ENCODE measurements around the gene TSGA10IP. TPM values are rescaled to one million over a fixed set of nuclear protein-coding genes. Genes with fewer than 3 reads are reported as not detected.

Gene TSGA10IP
- total and polyA plus RNA-seq, 4 donors, result 0.07 to 0.34 (median 0.27) TPM

GRCh38 chr11:65934014-65934413, 11.3 kb upstream of the TSGA10IP start:
- 59 to 79% methylated on average over 4 of the region's 4 CpGs for WGBS, 2 donors
- no peaks in the 10 kb centered on the region for H3K36me3 ChIP-seq (ENCODE audit: control insufficient read depth in 4 of 4, insufficient read depth in 4 of 4, low read length in 4 of 4)
- no peak overlapping the region for H3K27ac ChIP-seq (ENCODE audit: low read depth in 1 of 2, low read length in 1 of 2)
- no peak for TF ChIP-seq CTCF (IDR thresholded peaks at IDR 0.05; ENCODE audit: control extremely low read depth, extremely low read depth)
- H3K9ac ChIP-seq (ENCODE audit: insufficient read depth in 1 of 2, low read length in 2 of 2), result no peak overlapping the region
- H3K9me3 ChIP-seq (ENCODE audit: control insufficient read depth in 4 of 4, insufficient read depth in 3 of 4, low read length in 3 of 4), result no peaks in the 10 kb centered on the region
- DNase-seq (peak; percentile 67 to 97 (median 97)), ATAC-seq (ENCODE audit: insufficient read depth, low FRiP score) (no peak)
- no peak overlapping the region for H3K4me3 ChIP-seq
- peaks cover 0 to 12% (median 0%) of the 10 kb centered on the region in 5 donors for H3K4me1 ChIP-seq (ENCODE audit: control insufficient read depth in 5 of 5, insufficient read depth in 5 of 5, low read length in 5 of 5)
- peaks cover 0 to 5% (median 0%) of the 10 kb centered on the region in 3 donors for H3K27me3 ChIP-seq (ENCODE audit: control insufficient read depth in 3 of 3, insufficient read depth in 3 of 3, low read length in 2 of 3)

DNA sequence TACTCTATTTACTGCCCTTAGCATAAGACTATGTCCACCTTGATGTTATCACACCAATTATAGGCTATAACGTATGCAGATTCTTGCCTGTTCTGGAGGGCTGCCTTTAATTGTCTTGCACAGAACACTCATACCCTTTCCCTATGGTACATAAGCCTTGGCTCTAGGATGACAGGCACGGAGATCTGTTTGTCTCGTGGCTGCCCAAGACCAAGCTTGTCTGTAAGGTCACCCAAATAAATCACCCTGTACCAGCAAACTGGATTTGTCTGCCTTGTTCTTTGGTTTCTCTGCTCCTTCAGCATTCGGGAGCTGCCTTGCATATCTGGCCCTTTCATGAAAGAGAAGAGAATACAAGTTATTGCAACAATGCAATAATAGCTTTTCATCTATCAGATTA, 7.5 kb upstream of the TSGA10IP start:
- no peak for DNase-seq
- Histone ChIP-seq H3K9ac (ENCODE audit: insufficient read depth in 1 of 2, low read length in 2 of 2) (no peak overlapping the region), H3K27ac (ENCODE audit: low read depth in 1 of 2, low read length in 1 of 2) (no peak overlapping the region), H3K4me1 (ENCODE audit: control insufficient read depth in 5 of 5, insufficient read depth in 5 of 5, low read length in 5 of 5) (peaks cover 0 to 9% (median 0%) of the 10 kb centered on the region in 5 donors), H3K9me3 (ENCODE audit: control insufficient read depth in 4 of 4, insufficient read depth in 3 of 4, low read length in 3 of 4) (no peaks in the 10 kb centered on the region), H3K36me3 (ENCODE audit: control insufficient read depth in 4 of 4, insufficient read depth in 4 of 4, low read length in 4 of 4) (no peaks in the 10 kb centered on the region), H3K4me3 (no peak overlapping the region), H3K27me3 (ENCODE audit: control insufficient read depth in 3 of 3, insufficient read depth in 3 of 3, low read length in 2 of 3) (peaks cover 0 to 5% (median 5%) of the 10 kb centered on the region in 3 donors)
- no peak for TF ChIP-seq CTCF (IDR thresholded peaks at IDR 0.05; ENCODE audit: control extremely low read depth, extremely low read depth)
- WGBS, 2 donors, result 48 to 88% methylated on average over 4 of the region's 4 CpGs
- ATAC-seq (ENCODE audit: insufficient read depth, low FRiP score), result no peak

GRCh38 chr11:65941720-65942310, 3.5 kb upstream of the TSGA10IP start:
- ATAC-seq (ENCODE audit: insufficient read depth, low FRiP score), result no peak
- Histone ChIP-seq H3K27me3 (ENCODE audit: control insufficient read depth in 3 of 3, insufficient read depth in 3 of 3, low read length in 2 of 3) (peaks cover 0 to 5% (median 5%) of the 10 kb centered on the region in 3 donors), H3K4me1 (ENCODE audit: control insufficient read depth in 5 of 5, insufficient read depth in 5 of 5, low read length in 5 of 5) (no peaks in the 10 kb centered on the region), H3K9ac (ENCODE audit: insufficient read depth in 1 of 2, low read length in 2 of 2) (no peak overlapping the region), H3K36me3 (ENCODE audit: control insufficient read depth in 4 of 4, insufficient read depth in 4 of 4, low read length in 4 of 4) (no peaks in the 10 kb centered on the region), H3K27ac (ENCODE audit: low read depth in 1 of 2, low read length in 1 of 2) (no peak overlapping the region), H3K9me3 (ENCODE audit: control insufficient read depth in 4 of 4, insufficient read depth in 3 of 4, low read length in 3 of 4) (no peaks in the 10 kb centered on the region), H3K4me3 (no peak overlapping the region)
- WGBS, 2 donors, result 67 to 79% methylated on average over 9 of the region's 9 CpGs
- TF ChIP-seq CTCF (IDR thresholded peaks at IDR 0.05; ENCODE audit: control extremely low read depth, extremely low read depth), result no peak
- no peak for DNase-seq

- no peaks in the 10 kb centered on the region for H3K4me1 ChIP-seq (ENCODE audit: control insufficient read depth in 5 of 5, insufficient read depth in 5 of 5, low read length in 5 of 5)
- no peak overlapping the region for H3K9ac ChIP-seq (ENCODE audit: insufficient read depth in 1 of 2, low read length in 2 of 2)
- H3K27me3 ChIP-seq (ENCODE audit: control insufficient read depth in 3 of 3, insufficient read depth in 3 of 3, low read length in 2 of 3), result peaks cover 0 to 5% (median 5%) of the 10 kb centered on the region in 3 donors
- WGBS, 2 donors, result 87 to 91% methylated on average over 7 of the region's 7 CpGs
- TF ChIP-seq CTCF (IDR thresholded peaks at IDR 0.05; ENCODE audit: control extremely low read depth, extremely low read depth), result no peak
- H3K4me3 ChIP-seq, result no peak overlapping the region
- H3K9me3 ChIP-seq (ENCODE audit: control insufficient read depth in 4 of 4, insufficient read depth in 3 of 4, low read length in 3 of 4), result no peaks in the 10 kb centered on the region
- H3K27ac ChIP-seq (ENCODE audit: low read depth in 1 of 2, low read length in 1 of 2), result no peak overlapping the region
- ATAC-seq (ENCODE audit: insufficient read depth, low FRiP score), result no peak
- no peaks in the 10 kb centered on the region for H3K36me3 ChIP-seq (ENCODE audit: control insufficient read depth in 4 of 4, insufficient read depth in 4 of 4, low read length in 4 of 4)
- no peak for DNase-seq
Observed at GRCh38 chr11:65942531-65942930, 2.7 kb upstream of the TSGA10IP start.

Data from lung (tissue), 12 donors.